Activated CD4-positive, alpha-beta T cell treated with anti-CD3 and anti-CD28 coated beads, Interleukin-2, amount 50 U/mL, for 48 hours (primary cell): Measurements from ENCODE around the gene RHBDL3.
"Not testable (repeated sequence)": the region's sequence is repeated elsewhere in the genome, so short reads cannot be mapped to it uniquely, and the experiment has no call there.

ENCODE experiments used
- DNase-seq, 2 experiments: peaks; one replicate each; pipeline ENCODE4 v3.0.0-alpha.2; 2020

RHBDL3 gene

GRCh38 chr17:32330147-32330546 lies 64.5 kb downstream of the RHBDL3 start:
- DNase-seq, result no peak

GRCh38 chr17:32331243-32332040 lies 65.8 kb downstream of the RHBDL3 start:
- no peak for DNase-seq

GRCh38 chr17:32333187-32333586 lies 67.6 kb downstream of the RHBDL3 start:
- no peak for DNase-seq

GRCh38 chr17:32335046-32335445 lies 69.4 kb downstream of the RHBDL3 start:
- DNase-seq, result no peak

GRCh38 chr17:32335687-32336086 lies 70.1 kb downstream of the RHBDL3 start:
- DNase-seq, result no peak

- DNase-seq, result peak; percentile 47 to 62
Measured at GRCh38 chr17:32341141-32341856, 75.7 kb downstream of the RHBDL3 start.

- peak; percentile 87 to 88 for DNase-seq
Measured at GRCh38 chr17:32341857-32342602, 76.4 kb downstream of the RHBDL3 start, which contains the start of gene C17orf75. TSS of gene C17orf75 (minus strand) at chr17:32342173. CDS start at chr17:32342139, 34 bp downstream.

- no peak for DNase-seq
Measured at GRCh38 chr17:32342603-32343325, 77.1 kb downstream of the RHBDL3 start.

- DNase-seq, result no peak
Measured at GRCh38 chr17:32345951-32346600, 80.4 kb downstream of the RHBDL3 start.

- no peak for DNase-seq
Measured at GRCh38 chr17:32348483-32348800, 82.8 kb downstream of the RHBDL3 start.

- DNase-seq, result peak in 1 of 2 experiments; percentile 27
Measured at GRCh38 chr17:32349503-32349853, 83.8 kb downstream of the RHBDL3 start.

GRCh38 chr17:32349854-32350665 lies 84.4 kb downstream of the RHBDL3 start, which contains the start of gene ZNF207:
TSS of gene ZNF207 (plus strand) at chr17:32350157. CDS start at chr17:32350286, 129 bp downstream.
- DNase-seq, result peak; percentile 95 to 97

GRCh38 chr17:32350666-32351418 lies 85.2 kb downstream of the RHBDL3 start:
- DNase-seq, result peak in 1 of 2 experiments; percentile 44

- DNase-seq, result not testable (repeated sequence)
Measured at GRCh38 chr17:32352734-32353133, 87.1 kb downstream of the RHBDL3 start.

- no peak for DNase-seq
Measured at GRCh38 chr17:32355649-32356377, 90.2 kb downstream of the RHBDL3 start.

- no peak for DNase-seq
Measured at GRCh38 chr17:32356378-32356743, 90.7 kb downstream of the RHBDL3 start.

GRCh38 chr17:32356750-32357149 lies 91.1 kb downstream of the RHBDL3 start:
- no peak for DNase-seq

GRCh38 chr17:32357615-32358014 lies 92.0 kb downstream of the RHBDL3 start:
- DNase-seq, result no peak

- DNase-seq, result no peak
Measured at GRCh38 chr17:32361270-32361669, 95.6 kb downstream of the RHBDL3 start.

GRCh38 chr17:32370426-32370825 lies 104.8 kb downstream of the RHBDL3 start:
- no peak for DNase-seq
